HEK293 (cell line): ENCODE measurements around the gene MYLK.

Experiments
- ZBTB20 ChIP-seq: fragments of 450-650 bp; formaldehyde crosslinking; IDR thresholded peaks from 2 replicates; pipeline ENCODE4 v1.5.1; 2016; ENCODE audit warnings: missing biosample characterization, missing genetic modification characterization
- TF ChIP-seq, protein P1 (sequence below): fragments of 450-650 bp; formaldehyde crosslinking; IDR thresholded peaks from 2 replicates; pipeline ENCODE4 v1.5.1; 2016; ENCODE audit warnings: missing biosample characterization, missing genetic modification characterization

- TF ChIP-seq ZBTB20 (tag by site-specific recombination) = no peak
- TF ChIP-seq, protein P1, sequence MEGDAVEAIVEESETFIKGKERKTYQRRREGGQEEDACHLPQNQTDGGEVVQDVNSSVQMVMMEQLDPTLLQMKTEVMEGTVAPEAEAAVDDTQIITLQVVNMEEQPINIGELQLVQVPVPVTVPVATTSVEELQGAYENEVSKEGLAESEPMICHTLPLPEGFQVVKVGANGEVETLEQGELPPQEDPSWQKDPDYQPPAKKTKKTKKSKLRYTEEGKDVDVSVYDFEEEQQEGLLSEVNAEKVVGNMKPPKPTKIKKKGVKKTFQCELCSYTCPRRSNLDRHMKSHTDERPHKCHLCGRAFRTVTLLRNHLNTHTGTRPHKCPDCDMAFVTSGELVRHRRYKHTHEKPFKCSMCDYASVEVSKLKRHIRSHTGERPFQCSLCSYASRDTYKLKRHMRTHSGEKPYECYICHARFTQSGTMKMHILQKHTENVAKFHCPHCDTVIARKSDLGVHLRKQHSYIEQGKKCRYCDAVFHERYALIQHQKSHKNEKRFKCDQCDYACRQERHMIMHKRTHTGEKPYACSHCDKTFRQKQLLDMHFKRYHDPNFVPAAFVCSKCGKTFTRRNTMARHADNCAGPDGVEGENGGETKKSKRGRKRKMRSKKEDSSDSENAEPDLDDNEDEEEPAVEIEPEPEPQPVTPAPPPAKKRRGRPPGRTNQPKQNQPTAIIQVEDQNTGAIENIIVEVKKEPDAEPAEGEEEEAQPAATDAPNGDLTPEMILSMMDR (tag by site-specific recombination) = no peak
Observed at GRCh38 chr3:123752228-123752627, 131.9 kb downstream of the MYLK start.
